Keratinocyte (primary cell): ENCODE results near the gene OGFOD3.

Experiments
- CTCF ChIP-seq, 3 experiments: IDR thresholded peaks in 1 of 3; conservative IDR thresholded peaks in 1 of 3; optimal IDR thresholded peaks in 1 of 3; 2 replicates in 2 of 3; 3 replicates in 1 of 3; pipeline versions ENCODE3 to v1.5.1; 2011; ENCODE audit warnings: low read length in 3 of 3, mild to moderate bottlenecking in 3 of 3, moderate library complexity in 2 of 3, control low read depth in 1 of 3, inconsistent platforms in 1 of 3; ENCODE audit not compliant: insufficient read depth in 2 of 3; ENCODE audit errors: extremely low read depth in 1 of 3
- EZH2 ChIP-seq: IDR thresholded peaks from one replicate; pipeline ENCODE4 v1.6.1; 2012; ENCODE audit warnings: inconsistent platforms, mild to moderate bottlenecking, low read length, moderate library complexity

- TF ChIP-seq CTCF (optimal IDR thresholded peaks at IDR 0.05 in 1 of 3, IDR thresholded peaks at IDR 0.05 in 1 of 3, conservative IDR thresholded peaks at IDR 0.05 in 1 of 3; ENCODE audit: extremely low read depth in 1 of 3, insufficient read depth in 2 of 3, low read length in 3 of 3) (no peak), EZH2 (no peak)
Observed at GRCh38 chr17:82383411-82383810, 35.0 kb downstream of the OGFOD3 start.
